ENCODE measurements around the gene LPP.

DNA sequence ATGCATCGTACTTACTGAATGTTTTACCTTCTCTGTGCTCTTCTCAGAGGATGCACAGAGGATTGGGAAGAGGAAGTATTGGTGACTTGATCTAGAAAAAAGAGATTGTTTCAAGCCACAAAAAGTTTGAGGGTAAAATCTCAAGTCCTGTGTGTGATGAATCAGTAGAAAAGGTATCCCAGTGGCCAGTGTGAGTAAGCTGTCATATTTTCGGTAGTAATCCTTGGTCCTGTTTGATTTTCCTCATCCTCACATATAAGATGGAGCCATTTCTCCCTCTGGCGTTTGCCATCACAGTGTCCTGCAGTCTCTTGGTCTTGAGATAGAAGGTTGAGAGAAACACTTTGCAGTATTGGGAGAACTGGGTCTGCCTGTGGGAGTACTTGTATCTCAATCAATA is 166.8 kb downstream of the LPP start:
- TF ChIP-seq CTCF (IDR thresholded peaks at IDR 0.05; ENCODE audit: low read depth, low read length, poor library complexity, severe bottlenecking), result no peak
- TF ChIP-seq EZH2phosphoT487 (IDR thresholded peaks at IDR 0.05; ENCODE audit: borderline replicate concordance, low read length), result no peak
